Fibroblast of lung (primary cell): ENCODE results near the gene PIK3CB. TPM values are rescaled to one million over a fixed set of nuclear protein-coding genes. Genes with fewer than 3 reads are reported as not detected.

Experiments used
- DNase-seq, 2 donors: peaks; one replicate each; pipeline versions ENCODE4 v3.0.0 to v3.0.0-alpha.2; 2010; ENCODE audit warnings: low read depth in 2 of 2
- H2AFZ ChIP-seq: 2 replicates; pipeline ENCODE4 v1.5.1; 2012; ENCODE audit warnings: low read length, control low read depth, inconsistent platforms
- H3K27ac ChIP-seq: 2 replicates; pipeline ENCODE4 v1.5.1; 2011; ENCODE audit warnings: low read length, control low read depth; ENCODE audit not compliant: insufficient read depth
- H3K27me3 ChIP-seq: 2 replicates; pipeline ENCODE4 v1.5.1; 2011; ENCODE audit warnings: mild to moderate bottlenecking, low read length; ENCODE audit not compliant: control insufficient read depth, insufficient read depth
- H3K36me3 ChIP-seq: 2 replicates; pipeline ENCODE4 v1.5.1; 2011; ENCODE audit warnings: low read length; ENCODE audit not compliant: control insufficient read depth, insufficient read depth
- H3K4me1 ChIP-seq: 2 replicates; pipeline ENCODE4 v1.5.1; 2011; ENCODE audit warnings: low read length; ENCODE audit not compliant: control insufficient read depth, insufficient read depth; ENCODE audit errors: extremely low read depth
- H3K4me2 ChIP-seq: 2 replicates; pipeline ENCODE4 v1.5.1; 2011; ENCODE audit warnings: low read length, control low read depth; ENCODE audit not compliant: insufficient read depth; ENCODE audit errors: extremely low read depth
- H3K4me3 ChIP-seq, 4 experiments: fragments of 200-600 bp in 1 of 4; sonication (generic) in 1 of 4; replicated peaks in 1 of 4; 2 replicates each; pipeline ENCODE4 v1.5.1; 2011 to 2016; ENCODE audit warnings: low read length in 4 of 4, low read depth in 3 of 4, mild to moderate bottlenecking in 3 of 4, control low read depth in 2 of 4, inconsistent platforms in 1 of 4, mixed read lengths in 1 of 4; ENCODE audit not compliant: insufficient read depth in 1 of 4; ENCODE audit errors: control extremely low read depth in 1 of 4
- H3K79me2 ChIP-seq: 2 replicates; pipeline ENCODE4 v1.5.1; 2012; ENCODE audit warnings: mild to moderate bottlenecking, low read length, inconsistent platforms; ENCODE audit not compliant: control insufficient read depth, insufficient read depth
- H3K9ac ChIP-seq: 2 replicates; pipeline ENCODE4 v1.5.1; 2011; ENCODE audit warnings: mild to moderate bottlenecking, low read length, control low read depth; ENCODE audit not compliant: insufficient read depth
- H3K9me3 ChIP-seq: 2 replicates; pipeline ENCODE4 v1.5.1; 2012; ENCODE audit warnings: low read depth, low read length; ENCODE audit not compliant: control insufficient read depth, insufficient read depth
- H4K20me1 ChIP-seq: 2 replicates; pipeline ENCODE4 v1.5.1; 2011; ENCODE audit warnings: low read length; ENCODE audit not compliant: control insufficient read depth, insufficient read depth; ENCODE audit errors: extremely low read depth
- CTCF ChIP-seq, 2 donors: IDR thresholded peaks in 1 of 2; conservative IDR thresholded peaks in 1 of 2; 1 replicate in 1 of 2; 2 replicates in 1 of 2; pipeline ENCODE4 v1.5.1; 2011 to 2012; ENCODE audit warnings: low read length in 2 of 2, control low read depth in 1 of 2, inconsistent platforms in 1 of 2, low read depth in 1 of 2, mild to moderate bottlenecking in 1 of 2
- EZH2 ChIP-seq: IDR thresholded peaks from 2 replicates; pipeline ENCODE4 v1.5.1; 2012; ENCODE audit warnings: low read length, control low read depth, mild to moderate bottlenecking; ENCODE audit errors: missing control alignments
- polyA plus RNA-seq, 2 donors: library from polyadenylated mRNA; depleted of rRNA in 1 of 2; stranded (reverse) in 1 of 2; unstranded in 1 of 2; fragments of >200 nt; gene quantifications; 2 replicates each; pipeline ENCODE4 v1.2.1, GENCODE V29; 2011 to 2012; ENCODE audit warnings: missing spikeins in 1 of 2
- total RNA-seq: library from RNA; depleted of rRNA; stranded (reverse); fragments of >200 nt; gene quantifications from 2 replicates; pipeline ENCODE4 v1.2.1, GENCODE V29; 2014

The PIK3CB gene
- total and polyA plus RNA-seq, 2 donors (not counting 1 experiment from before 2014, with no cell fraction given), result 12.4 to 17.0 TPM

- Histone ChIP-seq H3K9me3 (no peaks in the 10 kb centered on the region), H3K36me3 (no peaks in the 10 kb centered on the region), H3K4me1 (no peaks in the 10 kb centered on the region), H4K20me1 (no peaks in the 10 kb centered on the region), H3K79me2 (no peaks in the 10 kb centered on the region), H3K9ac (no peak overlapping the region), H2AFZ (no peak overlapping the region), H3K27me3 (no peaks in the 10 kb centered on the region), H3K4me2 (no peak overlapping the region), H3K27ac (no peak overlapping the region), H3K4me3 (no peak overlapping the region)
- no peak for DNase-seq
- no peak for TF ChIP-seq EZH2
- no peak for TF ChIP-seq CTCF (conservative IDR thresholded peaks at IDR 0.05 in 1 of 2, IDR thresholded peaks at IDR 0.05 in 1 of 2; ENCODE audit: low read depth in 1 of 2, low read length in 2 of 2)
Observed at GRCh38 chr3:138846262-138846791, 11.6 kb upstream of the PIK3CB start.

DNA sequence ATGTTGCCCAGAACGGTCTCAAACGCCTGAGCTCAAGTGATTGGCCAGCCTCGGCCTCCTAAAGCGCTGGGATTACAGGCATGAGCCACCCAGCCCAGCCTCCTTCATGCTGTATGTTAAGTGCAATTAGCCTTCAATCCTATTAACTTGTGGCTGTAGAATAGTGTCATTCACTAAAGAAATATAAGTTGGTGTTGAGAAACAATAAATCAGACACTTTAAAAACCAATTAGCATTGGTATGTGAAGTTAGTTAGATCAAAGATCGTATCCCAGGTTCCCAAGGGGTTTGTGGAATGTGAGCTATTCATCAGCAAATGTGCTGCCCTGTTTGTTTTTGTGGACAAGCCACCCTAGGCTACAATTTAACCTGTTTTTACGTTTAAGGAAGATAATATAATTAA, 11.0 kb upstream of the PIK3CB start:
- H3K4me2 ChIP-seq, result no peak overlapping the region
- H3K4me1 ChIP-seq, result no peaks in the 10 kb centered on the region
- no peak overlapping the region for H3K9ac ChIP-seq
- H3K9me3 ChIP-seq, result no peaks in the 10 kb centered on the region
- H3K27me3 ChIP-seq, result no peaks in the 10 kb centered on the region
- no peak overlapping the region for H3K4me3 ChIP-seq
- no peaks in the 10 kb centered on the region for H3K79me2 ChIP-seq
- H3K36me3 ChIP-seq, result no peaks in the 10 kb centered on the region
- H2AFZ ChIP-seq, result no peak overlapping the region
- no peaks in the 10 kb centered on the region for H4K20me1 ChIP-seq
- H3K27ac ChIP-seq, result no peak overlapping the region
- TF ChIP-seq EZH2, result no peak
- no peak for TF ChIP-seq CTCF (conservative IDR thresholded peaks at IDR 0.05 in 1 of 2, IDR thresholded peaks at IDR 0.05 in 1 of 2; ENCODE audit: low read depth in 1 of 2, low read length in 2 of 2)
- DNase-seq, result no peak

- Histone ChIP-seq H3K9ac (no peak overlapping the region), H3K9me3 (no peaks in the 10 kb centered on the region), H3K79me2 (no peaks in the 10 kb centered on the region), H3K4me3 (no peak overlapping the region), H3K27ac (no peak overlapping the region), H3K27me3 (no peaks in the 10 kb centered on the region), H3K4me1 (no peaks in the 10 kb centered on the region), H3K4me2 (no peak overlapping the region), H3K36me3 (no peaks in the 10 kb centered on the region), H4K20me1 (no peaks in the 10 kb centered on the region), H2AFZ (no peak overlapping the region)
- DNase-seq, result no peak
- TF ChIP-seq EZH2 (no peak), CTCF (conservative IDR thresholded peaks at IDR 0.05 in 1 of 2, IDR thresholded peaks at IDR 0.05 in 1 of 2; ENCODE audit: low read depth in 1 of 2, low read length in 2 of 2) (no peak)
Observed at GRCh38 chr3:138845181-138845601, 10.5 kb upstream of the PIK3CB start.
